Right lobe of liver (tissue), 6 donors: ENCODE data around the gene PRR12. TPM values are rescaled to one million over a fixed set of nuclear protein-coding genes. Genes with fewer than 3 reads are reported as not detected.

ENCODE experiments used
- ATAC-seq, 4 donors: fragments of 200-7000 bp; cut with Tn5 transposase; one replicate each; pipeline ENCODE4 v1.9.1; 2020; ENCODE audit warnings: mild to moderate bottlenecking in 4 of 4, moderate library complexity in 4 of 4
- DNase-seq, 3 donors: peaks; one replicate each; pipeline ENCODE4 v3.0.0-alpha.2; 2020
- H3K27ac ChIP-seq, 3 donors: fragments of 200-600 bp; one replicate each; pipeline ENCODE4 v1.8.0; 2022
- H3K27me3 ChIP-seq, 2 donors: fragments of 200-600 bp; one replicate each; pipeline ENCODE4 v1.8.0; 2022
- H3K36me3 ChIP-seq, 4 donors: fragments of 200-600 bp; sonication (generic) in 1 of 4; one replicate each; pipeline versions ENCODE4 v1.5.1 to v1.8.0; 2017 to 2022; ENCODE audit warnings: control low read depth in 1 of 4
- H3K4me1 ChIP-seq, 4 donors: fragments of 200-600 bp; sonication (generic) in 1 of 4; one replicate each; pipeline versions ENCODE4 v1.5.1 to v1.8.0; 2017 to 2022; ENCODE audit warnings: control low read depth in 1 of 4
- H3K4me3 ChIP-seq, 3 donors: fragments of 200-600 bp; one replicate each; pipeline ENCODE4 v1.8.0; 2022
- H3K9me3 ChIP-seq, 4 donors: fragments of 200-600 bp; sonication (generic) in 1 of 4; one replicate each; pipeline versions ENCODE4 v1.5.1 to v1.8.0; 2017 to 2022; ENCODE audit warnings: control low read depth in 1 of 4
- CTCF ChIP-seq, 4 donors: fragments of 200-600 bp in 3 of 4; fragments of 450-650 bp in 1 of 4; IDR thresholded peaks; one replicate each; pipeline versions ENCODE4 v1.5.1 to v1.8.0; 2016 to 2022; ENCODE audit warnings: antibody characterized with exemption in 4 of 4, mild to moderate bottlenecking in 2 of 4
- POLR2A ChIP-seq: fragments of 450-650 bp; IDR thresholded peaks from one replicate; pipeline ENCODE4 v1.6.1; 2017; ENCODE audit warnings: antibody characterized with exemption, mild to moderate bottlenecking
- WGBS: methylation state at CpG from one replicate; pipeline ENCODE4 v1.1.6; 2018; ENCODE audit warnings: low coverage, low lambda C conversion rate; ENCODE audit not compliant: insufficient coverage; ENCODE audit errors: missing lambda C conversion rate; 5-methylcytosine and 5-hydroxymethylcytosine counted together
- intact Hi-C, 2 donors: fragments of 100-400 bp; cut with DNase I; formaldehyde crosslinking; loops; one replicate each; pipeline versions ENCODE4 v1.11.2 to v1.14.1; 2022
- total RNA-seq, 6 experiments: library from RNA; depleted of rRNA in 2 of 6; stranded (reverse); fragments of >200 nt in 2 of 6; fragmentation: NEBNext Ultra II Directional in 3 of 6; extraction: Animal tissue kit (Norgen Biotek cat#: 25700) in 3 of 6; gene quantifications; one replicate each; pipeline versions ENCODE4 v1.1.0 to v1.2.4, GENCODE V29; 2016 to 2023
- donor health status: DM: no; HTN: yes; CAD: no.
- donor health status: DM: no; HTN: no; CAD: no.
- donor health status: DM: no; HTN: no; CAD: no.
- donor health status: DM: no; HTN: yes; CAD: no.
- donor health status: DM: no; HTN: yes; CAD: no.

Gene PRR12
- total RNA-seq, 6 experiments from 2014 or later, result 4.0 to 8.5 (median 5.5) TPM

GRCh38 chr19:49544154-49544553 is 46.8 kb upstream of the PRR12 start:
- 56% methylated on average over 5 of the region's 5 CpGs for WGBS
- ATAC-seq, result no peak
- Histone ChIP-seq H3K27ac (no peak overlapping the region), H3K36me3 (peaks cover 0 to 23% (median 6%) of the 10 kb centered on the region in 4 donors), H3K4me3 (no peak overlapping the region), H3K27me3 (no peaks in the 10 kb centered on the region), H3K4me1 (no peaks in the 10 kb centered on the region), H3K9me3 (no peaks in the 10 kb centered on the region)
- TF ChIP-seq CTCF (IDR thresholded peaks at IDR 0.05), result no peak
- TF ChIP-seq POLR2A, result no peak
- no peak for DNase-seq
- intact Hi-C loops, result loop anchor here in 1 of 2 donors (5.0 kb wide), 1 partner anchor 37 kb away; no protein-coding TSS in a partner anchor

GRCh38 chr19:49546825-49547565 is 44.0 kb upstream of the PRR12 start:
- Histone ChIP-seq H3K36me3 (peaks cover 0 to 8% (median 2%) of the 10 kb centered on the region in 4 donors), H3K27me3 (no peaks in the 10 kb centered on the region), H3K4me3 (no peak overlapping the region), H3K4me1 (no peaks in the 10 kb centered on the region), H3K27ac (no peak overlapping the region), H3K9me3 (no peaks in the 10 kb centered on the region)
- intact Hi-C loops, result no loop called here
- peak; percentile 90 to 96 (median 94) for ATAC-seq
- peak; percentile 86 to 93 (median 88) for TF ChIP-seq CTCF (IDR thresholded peaks at IDR 0.05)
- TF ChIP-seq POLR2A, result no peak
- peak in 1 of 3 donors; percentile 74 for DNase-seq
- WGBS, result 8% methylated on average over 9 of the region's 9 CpGs

DNA sequence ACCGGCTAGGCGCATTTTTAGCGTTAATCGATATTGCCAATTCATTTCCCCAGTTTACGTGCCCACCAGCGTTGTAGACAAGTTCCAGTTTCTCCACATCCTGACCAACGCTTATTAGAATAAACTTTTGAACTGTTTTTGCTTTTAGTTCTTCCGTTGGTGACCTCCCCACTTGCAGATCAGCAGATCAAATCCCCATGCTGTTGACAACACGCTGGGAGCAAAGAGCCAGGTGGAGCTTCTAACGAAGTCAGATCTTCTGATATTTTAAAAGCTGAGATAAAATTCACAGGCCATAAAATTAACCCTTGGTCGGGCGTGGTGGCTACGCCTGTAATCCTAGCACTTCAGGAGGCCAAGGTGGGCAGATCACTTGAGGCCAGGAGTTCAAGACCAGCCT is 41.9 kb upstream of the PRR12 start:
- no peaks in the 10 kb centered on the region for H3K27me3 ChIP-seq
- peaks cover 0 to 8% (median 0%) of the 10 kb centered on the region in 4 donors for H3K36me3 ChIP-seq
- ATAC-seq (no peak), DNase-seq (no peak)
- no peak overlapping the region for H3K27ac ChIP-seq
- WGBS, result 57% methylated on average over 12 of the region's 13 CpGs
- no peak overlapping the region for H3K4me3 ChIP-seq
- intact Hi-C loops, result no loop called here
- H3K9me3 ChIP-seq, result no peaks in the 10 kb centered on the region
- TF ChIP-seq CTCF (IDR thresholded peaks at IDR 0.05) (no peak), POLR2A (no peak)
- H3K4me1 ChIP-seq, result peaks cover 0 to 11% (median 0%) of the 10 kb centered on the region in 4 donors

- WGBS, result 80% methylated on average over 6 of the region's 7 CpGs
Observed at GRCh38 chr19:49551531-49551930, 39.5 kb upstream of the PRR12 start.

More at GRCh38 chr19:49551531-49551930, 39.5 kb upstream of the PRR12 start:
- TF ChIP-seq CTCF (IDR thresholded peaks at IDR 0.05), result no peak
- TF ChIP-seq POLR2A, result no peak
- peaks cover 0 to 8% (median 2%) of the 10 kb centered on the region in 4 donors for H3K36me3 ChIP-seq
- H3K27ac ChIP-seq, result no peak overlapping the region
- no peaks in the 10 kb centered on the region for H3K27me3 ChIP-seq
- DNase-seq (no peak), ATAC-seq (peak in 1 of 4 donors; percentile 15)
- intact Hi-C loops, result no loop called here
- H3K4me1 ChIP-seq, result peaks cover 0 to 11% (median 0%) of the 10 kb centered on the region in 4 donors
- no peaks in the 10 kb centered on the region for H3K9me3 ChIP-seq
- no peak overlapping the region for H3K4me3 ChIP-seq
